HG02981 (cell line): ENCODE results near the gene NRP1.
"Not testable (repeated sequence)": the region's sequence is repeated elsewhere in the genome, so short reads cannot be mapped to it uniquely, and the experiment has no call there.

ENCODE experiments used
- ATAC-seq: cut with Tn5 transposase; IDR thresholded peaks from one replicate; pipeline ENCODE4 v1.9.1; 2021; ENCODE audit warnings: mild to moderate bottlenecking, moderate library complexity; ENCODE audit not compliant: unreplicated experiment

NRP1 gene

DNA sequence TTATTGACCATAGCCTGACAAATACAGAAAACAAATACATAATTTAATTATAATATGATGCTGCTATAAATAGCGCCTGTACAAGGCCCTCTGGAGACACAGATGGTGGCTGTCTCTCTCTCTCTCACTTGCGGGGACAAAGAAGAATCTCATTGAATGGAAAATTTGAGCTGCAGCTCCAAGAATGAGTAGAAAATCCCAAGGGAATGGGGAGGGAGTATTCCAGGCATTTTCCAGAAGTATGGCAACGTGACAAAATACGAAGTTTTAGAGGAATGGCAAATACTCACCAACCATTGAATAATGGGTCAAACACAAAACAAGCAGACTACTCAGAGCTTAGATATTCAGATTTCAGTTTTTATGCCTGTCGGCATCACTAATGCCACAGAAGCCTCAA lies 179.9 kb downstream of the NRP1 start:
- ATAC-seq = no peak

- ATAC-seq = no peak
Observed at GRCh38 chr10:33153968-33154327, 180.5 kb downstream of the NRP1 start.

DNA sequence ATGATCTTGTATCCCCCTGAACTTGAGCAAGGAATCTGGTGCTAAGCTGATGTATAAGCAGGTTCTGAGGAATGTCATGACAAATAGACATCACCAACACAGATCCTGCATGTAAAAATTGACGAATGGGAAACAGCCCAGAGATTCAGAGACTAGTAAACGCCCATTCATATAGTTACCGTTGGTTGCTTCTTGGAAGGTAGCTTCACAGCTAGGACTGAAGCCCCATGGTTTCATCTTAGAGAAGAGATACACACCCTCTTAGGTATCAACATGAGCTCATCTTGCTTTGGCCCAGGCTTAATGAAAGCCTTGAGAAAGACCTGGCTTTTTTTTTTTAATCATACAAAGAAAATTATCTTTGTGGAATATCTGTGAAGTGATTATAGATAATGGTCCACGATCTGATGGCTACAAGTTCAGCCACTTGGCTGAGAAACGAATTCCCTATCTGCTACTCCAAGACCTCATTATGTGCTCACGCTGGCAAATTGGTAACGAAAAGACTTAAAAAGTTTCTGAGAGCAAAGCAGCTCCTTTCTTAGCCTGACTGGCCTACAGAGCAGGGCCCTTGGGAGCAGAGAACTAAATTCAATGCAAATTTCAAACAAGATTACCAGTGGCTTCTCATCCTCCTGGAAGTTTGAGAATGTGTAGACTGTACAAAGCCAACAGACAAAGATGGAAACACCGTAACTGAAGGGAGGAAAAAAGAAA lies 181.1 kb downstream of the NRP1 start:
- ATAC-seq = no peak

GRCh38 chr10:33152750-33153149 lies 181.7 kb downstream of the NRP1 start:
- no peak for ATAC-seq

DNA sequence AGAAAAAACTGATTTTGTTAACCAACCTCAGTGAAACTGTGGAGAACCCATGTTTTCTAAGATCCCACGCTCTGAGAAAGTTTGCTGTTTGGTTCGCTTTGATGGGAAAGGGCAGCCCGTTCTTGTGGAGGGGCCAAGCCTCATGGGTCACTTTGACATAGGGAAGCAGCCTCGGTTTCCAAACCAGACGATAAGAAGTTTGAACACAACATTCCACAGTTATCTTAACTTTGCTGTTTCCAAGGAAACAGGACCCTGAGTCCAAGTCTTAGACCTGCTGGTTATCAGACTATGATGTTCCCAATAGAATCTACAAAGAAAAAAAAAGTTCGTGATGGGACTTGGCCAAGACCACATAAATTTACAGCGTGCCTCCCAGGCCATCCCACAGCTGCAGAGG lies 182.3 kb downstream of the NRP1 start:
- ATAC-seq = no peak

DNA sequence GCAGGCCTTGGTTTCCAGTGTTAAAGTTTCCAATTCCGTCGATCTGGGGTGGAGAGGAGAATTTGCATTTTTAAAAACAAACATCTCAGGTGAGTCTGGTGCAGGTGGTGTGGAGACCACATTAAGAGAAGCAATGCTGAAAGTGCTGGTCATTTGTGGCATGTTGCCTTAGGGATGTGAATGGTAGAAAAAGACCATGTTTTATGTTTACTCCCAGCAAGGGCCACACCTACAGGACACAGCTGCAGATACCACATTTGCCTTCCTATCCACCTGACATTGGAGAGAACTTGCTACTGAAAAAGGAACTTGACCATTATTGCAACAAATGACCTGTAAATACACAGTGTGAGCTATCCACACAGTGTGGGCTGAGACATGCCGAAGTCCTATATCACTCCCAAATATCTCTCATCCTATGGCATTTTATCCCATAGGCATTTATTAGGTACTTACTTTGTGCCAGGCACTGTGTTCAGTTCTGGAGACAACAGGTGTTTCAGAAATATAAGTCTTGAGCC lies 183.1 kb downstream of the NRP1 start:
- no peak for ATAC-seq

GRCh38 chr10:33150889-33151288 lies 183.6 kb downstream of the NRP1 start:
- ATAC-seq = no peak

- ATAC-seq = no peak
Observed at GRCh38 chr10:33150146-33150545, 184.3 kb downstream of the NRP1 start.

DNA sequence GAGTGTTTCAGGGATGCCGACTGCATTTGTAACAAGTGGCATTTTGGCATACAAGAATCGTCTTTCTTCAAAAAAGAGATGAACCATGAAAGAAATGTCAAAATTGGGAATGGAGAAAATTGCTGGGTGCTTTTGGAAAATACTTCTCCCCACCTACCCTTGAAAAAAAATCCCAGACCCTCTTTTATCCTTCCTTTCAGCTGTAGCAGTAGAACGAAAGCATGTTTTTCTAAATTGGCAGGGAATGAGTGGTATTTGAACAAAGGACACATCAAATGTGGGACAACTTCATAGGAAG lies 187.5 kb downstream of the NRP1 start:
- no peak for ATAC-seq

GRCh38 chr10:33146189-33147012 lies 188.1 kb downstream of the NRP1 start:
- no peak for ATAC-seq

GRCh38 chr10:33145451-33146188 lies 188.8 kb downstream of the NRP1 start:
- no peak for ATAC-seq

GRCh38 chr10:33143160-33143728 lies 191.2 kb downstream of the NRP1 start:
- no peak for ATAC-seq

GRCh38 chr10:33142295-33142694 lies 192.2 kb downstream of the NRP1 start:
- no peak for ATAC-seq

GRCh38 chr10:33141251-33141650 lies 193.2 kb downstream of the NRP1 start:
- no peak for ATAC-seq

- ATAC-seq = no peak
Observed at GRCh38 chr10:33139181-33139646, 195.3 kb downstream of the NRP1 start.

DNA sequence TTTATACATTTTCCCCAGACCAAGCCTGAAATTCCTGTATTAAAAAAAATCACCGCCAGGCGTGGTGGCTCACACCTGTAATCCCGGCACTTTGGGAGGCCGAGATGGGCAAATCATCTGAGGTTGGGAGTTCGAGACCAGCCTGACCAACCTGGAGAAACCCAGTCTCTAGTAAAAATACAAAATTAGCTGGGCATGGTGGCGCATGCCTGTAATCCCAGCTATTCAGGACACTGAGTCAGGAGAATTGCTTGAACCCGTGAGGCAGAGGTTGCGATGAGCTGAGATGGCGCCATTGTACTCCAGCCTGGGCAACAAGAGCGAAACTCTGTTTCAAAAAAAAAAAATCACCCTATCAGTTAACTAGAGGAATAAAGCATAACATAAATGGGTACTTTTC lies 195.8 kb downstream of the NRP1 start:
- ATAC-seq = not testable (repeated sequence)

GRCh38 chr10:33137356-33138005 lies 197.0 kb downstream of the NRP1 start:
- ATAC-seq = no peak

DNA sequence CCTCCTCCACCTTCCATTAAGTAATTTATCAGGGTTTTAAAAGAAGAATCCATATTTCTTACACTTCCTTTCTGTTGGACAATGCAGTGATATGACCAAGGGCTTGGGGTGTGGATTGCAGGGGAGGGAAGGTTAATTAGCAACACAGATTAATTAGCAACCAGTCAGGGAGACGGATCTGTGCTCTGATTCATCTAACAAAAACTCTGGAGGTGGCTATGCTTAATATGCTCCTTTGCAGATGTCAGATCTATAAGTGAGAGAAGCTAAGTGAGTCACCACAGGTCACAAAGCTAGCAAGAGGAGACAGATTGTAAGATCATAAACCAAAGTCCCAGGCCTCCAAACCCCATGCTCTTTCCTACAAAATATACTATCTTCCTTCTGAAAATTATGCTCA lies 197.7 kb downstream of the NRP1 start:
- no peak for ATAC-seq

DNA sequence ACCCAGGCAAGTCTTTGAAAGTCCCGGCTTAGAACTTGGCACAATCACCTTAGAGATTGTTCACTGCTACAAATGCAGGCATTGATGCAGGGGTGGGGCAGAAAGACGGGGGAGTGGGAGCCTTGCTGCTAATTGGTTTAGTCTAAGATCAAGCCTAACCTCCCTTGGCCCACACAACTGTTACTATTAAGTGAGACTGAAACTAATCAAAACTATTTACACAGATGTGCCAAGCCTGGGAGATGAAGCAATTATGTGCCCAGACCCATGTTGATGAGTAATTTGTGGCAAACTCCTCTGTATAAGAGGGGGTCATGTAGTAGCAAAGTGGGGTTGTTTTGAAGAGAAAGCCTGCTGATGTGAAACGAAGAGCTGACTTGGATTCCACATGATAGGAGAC lies 198.2 kb downstream of the NRP1 start:
- no peak for ATAC-seq

GRCh38 chr10:33134011-33134751 lies 200.3 kb downstream of the NRP1 start:
- ATAC-seq = peak; percentile 53
